CD4-positive, alpha-beta T cell treated with Interleukin-4 for 1 hour (primary cell): ENCODE results near the gene KRTAP12-2.
"Not testable (repeated sequence)": the region's sequence is repeated elsewhere in the genome, so short reads cannot be mapped to it uniquely, and the experiment has no call there.

Experiments used
- DNase-seq, 2 donors: peaks; one replicate each; pipeline ENCODE4 v3.0.0-alpha.2; 2020 to 2022

Gene KRTAP12-2

DNA sequence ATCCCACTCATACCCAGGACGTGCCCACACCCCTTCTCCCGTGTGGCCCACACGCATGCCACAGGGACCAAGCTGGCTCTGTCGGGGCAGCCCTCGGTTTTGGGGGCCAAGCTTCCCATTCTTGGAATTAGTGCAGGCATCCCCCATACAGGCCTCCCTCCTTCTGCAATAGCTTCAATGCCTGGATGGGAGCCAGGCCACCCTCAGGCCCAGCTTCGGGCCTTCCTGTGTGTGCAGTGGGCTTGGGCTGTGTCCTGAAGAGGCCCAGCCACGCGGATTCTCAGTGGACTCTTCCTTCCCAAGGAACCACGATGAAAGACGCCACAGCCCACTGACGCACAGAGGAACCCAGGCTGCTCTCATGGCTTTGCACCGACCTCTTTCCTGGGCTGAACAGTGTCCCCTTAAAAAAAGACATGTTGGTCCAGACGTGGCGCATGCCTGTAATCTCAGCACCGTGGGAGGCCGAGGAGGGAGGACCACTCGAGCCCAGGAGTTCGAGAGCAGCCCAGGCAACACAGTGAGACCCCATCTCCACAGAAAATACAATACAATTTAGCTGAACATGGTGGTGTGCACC is 17.1 kb downstream of the KRTAP12-2 start:
- DNase-seq: no peak

DNA sequence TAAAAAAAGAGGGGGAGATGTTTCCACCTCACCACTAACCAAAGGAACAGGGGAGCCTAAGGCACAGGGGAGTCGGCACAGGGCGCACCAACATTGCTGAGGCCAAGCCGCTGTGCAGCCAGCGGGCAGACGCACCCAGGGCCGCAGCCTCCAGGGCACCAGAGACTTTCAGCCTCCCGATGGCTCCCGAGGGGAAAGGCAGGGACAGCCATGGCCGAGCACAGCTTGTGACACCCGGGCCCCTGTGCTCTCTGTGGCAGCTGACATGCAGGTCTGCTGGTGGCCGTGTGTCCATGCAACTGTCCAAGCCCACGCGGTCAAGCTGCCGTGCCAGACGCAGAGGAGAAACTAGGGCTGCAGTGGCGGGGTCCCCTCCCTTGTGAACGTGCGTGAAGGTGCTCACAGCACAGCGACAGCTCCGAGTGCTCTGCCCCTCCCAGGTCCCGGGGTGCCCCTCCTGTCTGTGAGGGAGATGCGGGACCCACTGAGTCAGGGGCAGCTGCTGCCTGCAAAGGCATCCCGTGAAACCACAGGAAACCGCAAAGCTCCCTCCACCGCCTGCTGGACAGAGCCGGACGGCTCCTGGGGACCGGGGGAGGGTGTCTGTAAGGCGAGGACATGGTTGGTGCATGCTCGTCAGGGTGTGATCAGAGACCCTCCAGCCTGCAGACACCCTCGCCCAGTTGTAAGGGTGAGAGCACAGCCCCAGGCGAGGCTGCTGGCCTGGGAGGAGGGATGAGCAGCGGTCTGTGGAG is 18.0 kb downstream of the KRTAP12-2 start:
- DNase-seq: no peak

DNA sequence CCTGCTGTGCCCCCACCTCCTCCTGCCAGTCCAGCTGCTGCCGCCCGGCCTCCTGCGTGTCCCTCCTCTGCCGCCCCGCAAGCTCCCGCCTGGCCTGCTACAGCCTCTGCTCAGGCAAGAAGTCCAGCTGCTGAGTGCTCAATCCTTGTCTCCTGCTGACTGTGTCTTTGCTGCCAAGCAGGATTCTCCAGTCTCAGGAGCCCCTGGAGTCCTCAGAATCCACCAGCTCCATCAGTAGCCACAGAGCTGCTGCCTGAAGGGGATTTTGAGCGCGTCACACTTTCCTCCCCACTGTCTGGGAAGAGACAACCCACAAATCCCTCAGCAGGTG is 19.5 kb downstream of the KRTAP12-2 start:
- DNase-seq: no peak

- DNase-seq: not testable (repeated sequence)
Observed at GRCh38 chr21:44646366-44647221, 20.1 kb downstream of the KRTAP12-2 start, which contains the start of gene KRTAP10-11. Gene KRTAP10-11 (plus strand): TSS chr21:44646414. CDS start chr21:44646459, 45 bp downstream.

DNA sequence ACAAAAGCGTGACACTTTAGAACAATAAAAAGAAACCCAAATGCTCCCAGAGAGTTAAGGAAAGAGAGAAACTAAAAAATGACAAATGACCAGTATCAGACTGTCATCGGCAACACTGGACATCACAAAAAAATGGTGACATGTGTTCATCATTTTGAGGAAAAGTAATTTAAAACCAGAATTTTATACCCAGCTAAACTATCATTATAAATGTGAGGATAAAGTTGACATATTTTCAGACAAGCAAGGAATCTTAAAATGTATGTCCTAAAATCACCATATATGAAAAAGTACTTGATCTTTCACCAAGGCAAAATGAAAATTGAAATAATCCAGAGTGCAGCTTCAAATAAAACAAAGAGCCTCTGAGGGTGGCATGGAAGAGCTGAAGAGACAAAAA is 21.8 kb downstream of the KRTAP12-2 start:
- DNase-seq: no peak

GRCh38 chr21:44643741-44644310 is 22.9 kb downstream of the KRTAP12-2 start:
- no peak for DNase-seq

- no peak for DNase-seq
Observed at GRCh38 chr21:44640761-44641160, 26.0 kb downstream of the KRTAP12-2 start.

GRCh38 chr21:44639331-44639655 is 27.4 kb downstream of the KRTAP12-2 start:
- DNase-seq: no peak

DNA sequence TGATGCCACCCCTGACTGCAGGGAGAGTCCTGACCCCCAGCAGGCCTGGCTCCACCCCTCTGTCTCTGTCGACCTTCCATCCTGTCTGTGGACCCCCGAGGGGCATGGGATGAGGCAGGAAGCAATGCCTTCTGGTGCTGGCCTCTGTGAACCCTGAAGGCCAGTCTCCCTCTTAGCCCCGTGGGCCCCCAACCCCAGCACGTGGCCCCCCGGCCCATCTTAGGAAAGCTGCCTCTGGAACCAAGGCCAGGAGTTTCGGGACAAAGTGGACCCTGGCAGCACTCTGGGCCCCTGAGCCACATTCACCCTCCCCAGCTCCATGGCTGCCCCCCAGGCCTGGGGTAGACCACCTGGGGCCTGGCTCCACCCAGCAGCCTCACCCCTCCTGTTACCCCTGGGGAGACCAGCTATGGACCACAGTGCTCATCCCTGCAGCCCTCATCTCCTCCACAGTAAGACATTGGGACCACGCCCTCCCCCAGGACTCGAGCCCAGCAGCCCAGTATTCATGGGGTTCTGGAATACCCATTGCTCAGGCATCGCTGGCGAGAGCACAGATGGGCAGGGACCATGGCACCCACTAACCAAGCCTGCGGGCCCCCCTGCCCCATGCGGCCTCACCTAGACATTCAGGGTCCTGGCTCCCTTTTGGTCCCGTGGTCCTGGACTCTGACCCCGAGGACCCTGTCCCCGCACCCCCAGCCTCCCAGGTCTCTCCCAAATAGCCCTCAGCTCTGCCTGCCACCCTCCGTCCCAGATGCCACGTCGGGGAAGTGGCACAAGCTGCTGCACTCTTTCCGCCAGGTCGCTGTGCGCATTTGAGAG is 28.0 kb downstream of the KRTAP12-2 start:
- not testable (repeated sequence) for DNase-seq

- not testable (repeated sequence) for DNase-seq
Observed at GRCh38 chr21:44637851-44638348, 28.8 kb downstream of the KRTAP12-2 start.

DNA sequence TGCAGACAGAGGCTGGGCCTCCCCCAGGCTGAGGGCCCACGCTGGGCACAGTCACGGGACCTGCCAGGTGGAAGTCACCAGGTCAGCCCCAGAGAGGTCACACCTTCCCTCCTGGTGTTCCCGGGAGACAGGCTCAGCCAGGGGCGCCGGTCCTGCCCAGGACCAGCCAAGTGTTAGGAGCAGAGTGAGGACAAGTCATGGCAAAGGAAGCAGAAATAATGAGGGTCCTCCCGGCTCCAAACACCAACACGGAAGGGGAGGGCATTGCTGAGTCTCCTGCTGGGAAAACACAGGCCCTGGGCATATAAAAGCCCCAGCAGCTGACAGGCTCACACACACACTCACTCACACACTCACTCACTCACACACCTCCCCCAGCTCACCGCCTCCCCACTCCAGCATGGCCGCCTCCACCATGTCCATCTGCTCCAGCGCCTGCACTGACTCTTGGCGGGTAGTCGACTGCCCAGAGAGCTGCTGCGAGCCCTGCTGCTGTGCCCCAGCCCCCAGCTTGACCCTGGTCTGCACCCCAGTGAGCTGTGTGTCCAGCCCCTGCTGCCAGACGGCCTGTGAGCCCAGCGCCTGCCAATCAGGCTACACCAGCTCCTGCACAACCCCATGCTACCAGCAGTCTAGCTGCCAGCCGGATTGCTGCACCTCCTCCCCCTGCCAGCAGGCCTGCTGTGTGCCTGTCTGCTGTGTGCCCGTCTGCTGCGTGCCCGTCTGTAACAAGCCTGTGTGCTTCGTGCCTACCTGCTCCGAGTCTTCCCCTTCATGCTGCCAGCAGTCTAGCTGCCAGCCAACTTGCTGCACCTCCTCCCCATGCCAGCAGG is 29.5 kb downstream of the KRTAP12-2 start, which contains the start of gene KRTAP10-10:
TSS of gene KRTAP10-10 (plus strand) at position 339 of the 833 bp plus-strand sequence. CDS start at position 401, 62 bp downstream.
- DNase-seq: no peak

GRCh38 chr21:44636209-44637017 is 30.3 kb downstream of the KRTAP12-2 start:
- DNase-seq: no peak

DNA sequence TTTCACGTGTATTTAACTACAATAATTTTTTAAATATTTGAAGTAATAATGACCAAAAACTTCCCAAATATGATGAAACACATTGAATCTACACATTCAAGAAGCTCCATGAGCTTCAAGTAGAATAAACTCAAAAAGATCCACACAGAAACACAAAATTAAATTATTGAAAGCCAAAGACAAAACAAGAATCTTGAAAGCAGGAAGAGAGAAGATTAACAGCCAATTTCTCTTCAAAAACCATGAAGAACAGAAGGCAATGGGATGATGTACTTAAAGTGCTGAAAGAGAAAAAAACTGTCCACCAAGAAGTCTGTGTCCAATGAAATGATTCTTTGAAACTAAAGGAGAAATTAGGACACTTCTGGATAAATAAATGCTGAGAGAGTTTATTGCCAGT is 34.7 kb downstream of the KRTAP12-2 start:
- no peak for DNase-seq

DNA sequence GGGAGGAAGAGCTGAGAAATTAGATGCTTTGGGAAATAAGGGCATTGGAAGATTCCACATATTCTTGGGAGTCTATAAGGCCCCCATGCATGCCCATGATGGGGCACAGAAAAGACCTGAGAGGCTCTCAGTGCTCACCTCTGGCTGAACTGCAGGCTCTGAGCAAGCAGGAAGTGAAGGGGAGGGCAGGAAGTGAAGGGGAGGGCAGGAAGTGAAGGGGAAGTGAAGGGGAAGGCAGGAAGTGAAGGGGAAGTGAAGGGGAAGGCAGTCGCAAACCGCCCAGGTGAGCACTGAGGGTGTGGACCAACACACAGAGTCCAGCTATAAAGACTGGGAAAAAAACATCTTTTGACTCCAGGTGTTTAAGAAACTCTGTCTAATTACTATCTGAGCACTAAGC is 36.3 kb downstream of the KRTAP12-2 start:
- DNase-seq: peak; percentile 26 to 36

DNA sequence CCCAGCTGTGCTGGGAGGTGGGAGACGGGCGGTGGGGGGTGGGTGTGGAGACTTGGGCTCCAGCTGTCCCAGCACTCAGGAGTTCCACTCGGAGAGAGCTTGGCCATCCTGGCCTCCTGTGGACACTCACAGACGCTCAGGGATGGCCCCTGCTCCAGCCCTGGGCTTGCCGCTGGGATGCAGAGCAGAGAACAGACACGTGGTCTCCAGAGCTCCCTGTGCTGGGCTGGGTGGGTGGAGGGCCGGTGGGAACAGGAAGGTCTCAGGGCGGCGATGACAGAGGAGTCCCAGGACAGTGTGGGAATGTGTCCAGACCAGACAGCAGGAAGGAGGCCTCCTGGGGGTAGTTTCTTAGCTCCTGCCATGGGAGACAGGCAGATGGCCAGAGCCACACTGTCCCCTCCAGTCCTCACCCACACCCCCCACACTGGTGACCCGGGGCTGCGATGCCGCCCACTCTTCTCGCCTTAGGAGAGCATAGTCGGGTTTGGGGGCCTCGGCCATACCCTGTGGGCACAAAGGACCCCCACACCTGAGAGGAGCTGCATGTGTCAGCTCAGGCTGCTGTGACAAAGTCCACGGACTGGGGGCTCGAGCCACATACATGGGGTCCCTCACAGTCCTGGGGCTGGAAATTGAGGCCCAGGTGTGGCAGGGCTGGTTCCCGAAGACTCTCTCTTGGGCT is 37.9 kb downstream of the KRTAP12-2 start:
- DNase-seq: no peak

DNA sequence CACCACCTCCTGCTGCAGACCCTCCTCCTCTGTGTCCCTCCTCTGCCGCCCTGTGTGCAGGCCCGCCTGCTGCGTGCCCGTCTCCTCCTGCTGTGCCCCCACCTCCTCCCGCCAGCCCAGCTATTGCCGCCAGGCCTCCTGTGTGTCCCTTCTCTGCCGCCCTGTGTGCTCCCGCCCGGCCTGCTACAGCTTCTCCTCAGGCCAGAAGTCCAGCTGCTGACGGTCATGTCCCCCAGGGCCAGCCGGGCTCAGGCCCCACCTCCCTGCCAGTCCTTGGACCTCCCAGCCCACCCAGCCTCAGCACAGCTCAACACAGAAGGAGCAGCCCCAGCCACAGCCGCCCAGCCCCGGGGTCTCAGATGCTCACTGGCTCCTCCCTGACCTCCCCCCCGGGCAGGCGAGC is 38.9 kb downstream of the KRTAP12-2 start:
- not testable (repeated sequence) for DNase-seq

GRCh38 chr21:44627181-44627822 is 39.4 kb downstream of the KRTAP12-2 start:
- DNase-seq: not testable (repeated sequence)

- no peak for DNase-seq
Observed at GRCh38 chr21:44626673-44627143, 40.0 kb downstream of the KRTAP12-2 start, which contains the start of gene KRTAP10-9. Gene KRTAP10-9 (plus strand): TSS chr21:44627093. CDS start chr21:44627172, 79 bp downstream.

DNA sequence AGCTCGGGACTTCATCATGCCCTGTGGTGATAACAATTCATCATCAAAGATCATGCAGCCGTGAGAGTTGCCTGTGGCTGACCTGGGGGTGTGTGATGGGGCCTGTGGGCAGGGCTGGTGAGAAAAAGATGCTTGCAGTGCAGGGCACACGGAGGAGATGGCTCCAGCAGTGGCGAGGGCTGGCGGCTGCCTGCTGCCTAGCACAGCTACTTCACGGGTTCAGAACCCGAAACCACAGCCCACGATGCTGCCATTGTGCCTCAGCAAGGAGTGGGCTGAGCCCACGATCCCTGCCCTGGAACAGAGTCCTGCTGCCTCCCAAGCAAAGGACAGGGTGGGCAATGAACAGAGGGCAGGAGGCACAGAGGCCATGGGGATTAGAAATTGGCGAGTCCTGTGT is 40.5 kb downstream of the KRTAP12-2 start:
- peak; percentile 35 to 42 for DNase-seq
